ENCODE data around the gene BOC. TPM values are rescaled to one million over a fixed set of nuclear protein-coding genes. Genes with fewer than 3 reads are reported as not detected.

BOC gene
- polyA plus RNA-seq, 2 donors = 26.6 to 29.6 TPM

DNA sequence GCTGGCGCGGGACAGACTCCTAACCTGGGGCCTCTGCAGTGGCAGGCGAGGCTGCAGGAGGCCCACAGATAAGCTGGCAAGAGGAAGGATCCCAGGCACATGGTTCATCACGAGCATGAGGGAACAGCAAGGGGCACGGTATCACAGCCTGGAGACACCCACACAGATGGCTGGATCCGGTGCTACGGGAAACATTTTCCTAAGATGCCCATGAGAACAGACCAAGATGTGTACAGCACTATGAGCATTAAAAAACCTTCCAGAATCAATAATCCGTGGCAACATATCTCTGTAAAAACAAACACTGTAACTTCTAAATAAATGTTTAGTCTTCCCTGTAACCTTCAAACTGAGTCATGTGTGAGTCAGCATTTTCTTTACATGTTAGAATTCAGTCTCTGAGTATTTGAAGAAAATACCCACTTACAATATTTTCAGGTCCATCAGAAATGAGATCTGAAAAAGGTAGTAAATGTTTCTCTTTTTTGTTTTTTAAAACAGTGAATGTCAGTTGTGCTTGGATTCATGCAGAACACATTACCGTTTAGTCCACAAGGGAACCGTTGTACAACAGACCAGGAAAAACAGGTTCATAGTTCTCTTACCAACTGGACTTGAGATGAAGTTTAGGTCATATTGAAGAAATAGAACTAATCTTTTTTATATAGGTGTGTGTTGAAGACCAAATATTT lies 75.9 kb downstream of the BOC start:
- no peak overlapping the region for H3K4me3 ChIP-seq (ENCODE audit: low read depth in 1 of 2, low read length in 2 of 2)
- WGBS, 2 donors = 34 to 47% methylated on average over 10 of the region's 10 CpGs
- H3K27ac ChIP-seq (ENCODE audit: low read depth in 2 of 2, low read length in 1 of 2) = peak overlapping the region; percentile 17 to 40

DNA sequence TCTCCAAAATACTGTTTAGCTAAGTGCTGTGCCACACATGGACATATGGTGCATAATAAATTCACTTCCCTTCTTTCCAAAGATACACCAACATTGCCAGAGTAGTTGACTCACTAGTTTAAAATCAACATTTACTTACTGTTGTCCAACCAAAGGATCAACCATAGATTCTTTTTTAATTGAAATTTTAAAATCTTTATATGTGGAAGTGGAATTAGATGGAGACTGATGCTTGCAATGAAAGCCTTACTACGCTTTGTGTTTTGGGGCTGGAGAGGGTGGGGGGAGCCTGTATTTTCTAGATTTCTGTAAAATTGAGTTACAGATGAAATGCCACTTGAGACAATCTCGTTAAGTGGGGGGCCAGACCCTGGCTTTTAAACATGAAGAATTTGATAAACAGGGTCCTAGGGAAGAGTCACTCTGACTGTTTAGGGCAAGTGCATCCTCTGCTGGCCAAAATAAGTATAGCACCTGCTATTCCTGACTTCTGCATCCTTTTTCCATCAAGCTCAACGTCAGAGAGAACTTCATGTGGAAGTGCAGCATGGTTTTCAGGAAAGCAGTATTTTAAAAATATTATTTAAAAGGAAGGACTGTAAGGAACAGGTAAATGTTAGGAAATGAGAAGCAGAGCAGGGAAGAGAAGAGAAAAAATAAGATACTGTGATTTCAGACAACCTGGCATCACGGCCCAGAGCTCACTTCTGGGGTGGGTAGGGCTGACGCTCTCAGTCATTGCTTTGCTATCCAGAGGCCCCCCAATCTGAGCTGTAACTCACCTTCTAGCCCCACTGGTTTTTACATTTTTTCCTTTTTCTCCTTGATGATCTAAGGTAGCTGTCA lies 76.7 kb downstream of the BOC start:
- no peaks in the 10 kb centered on the region for H3K9me3 ChIP-seq (ENCODE audit: control insufficient read depth in 2 of 2, insufficient read depth in 1 of 2, low read depth in 1 of 2, low read length in 1 of 2)
- peaks cover 2 to 6% of the 10 kb centered on the region in 2 donors for H3K4me1 ChIP-seq (ENCODE audit: control insufficient read depth in 2 of 2, insufficient read depth in 2 of 2, low read length in 1 of 2)
- H3K36me3 ChIP-seq (ENCODE audit: control insufficient read depth in 2 of 2, insufficient read depth in 2 of 2, low read length in 1 of 2) = peaks cover 6 to 9% of the 10 kb centered on the region in 2 donors
- 46 to 54% methylated on average over 5 of the region's 5 CpGs for WGBS, 2 donors
- no peak overlapping the region for H3K27ac ChIP-seq (ENCODE audit: low read depth in 2 of 2, low read length in 1 of 2)
- no peak overlapping the region for H3K4me3 ChIP-seq (ENCODE audit: low read depth in 1 of 2, low read length in 2 of 2)
- no peaks in the 10 kb centered on the region for H3K27me3 ChIP-seq (ENCODE audit: control insufficient read depth in 1 of 2, insufficient read depth in 2 of 2, low read length in 2 of 2)

More for the DNA sequence above, 75.9 kb downstream of the BOC start:
- Histone ChIP-seq H3K36me3 (ENCODE audit: control insufficient read depth in 2 of 2, insufficient read depth in 2 of 2, low read length in 1 of 2) (peaks cover 6 to 9% of the 10 kb centered on the region in 2 donors), H3K4me1 (ENCODE audit: control insufficient read depth in 2 of 2, insufficient read depth in 2 of 2, low read length in 1 of 2) (peaks cover 2 to 6% of the 10 kb centered on the region in 2 donors), H3K27me3 (ENCODE audit: control insufficient read depth in 1 of 2, insufficient read depth in 2 of 2, low read length in 2 of 2) (no peaks in the 10 kb centered on the region), H3K9me3 (ENCODE audit: control insufficient read depth in 2 of 2, insufficient read depth in 1 of 2, low read depth in 1 of 2, low read length in 1 of 2) (no peaks in the 10 kb centered on the region)

DNA sequence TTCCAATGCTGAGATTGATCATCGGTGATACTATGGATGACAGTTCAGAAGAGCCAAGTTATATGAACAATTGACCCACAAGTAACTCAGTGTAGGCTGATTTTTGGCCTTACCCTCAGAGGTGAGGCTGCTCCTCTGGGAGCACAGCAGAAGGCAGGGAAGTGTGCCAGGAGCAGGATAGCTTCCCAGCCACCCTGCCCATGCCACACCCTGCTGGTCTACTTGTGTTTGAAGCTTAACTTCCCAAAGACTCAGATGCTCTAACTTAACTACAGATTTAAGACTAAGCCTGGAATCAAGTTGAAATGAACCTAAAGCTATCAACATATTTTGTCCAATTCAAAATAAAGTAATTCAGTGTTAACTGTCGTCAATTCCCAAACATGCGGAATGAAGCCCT lies 77.5 kb downstream of the BOC start:
- peaks cover 6% of the 10 kb centered on the region in 2 donors for H3K36me3 ChIP-seq (ENCODE audit: control insufficient read depth in 2 of 2, insufficient read depth in 2 of 2, low read length in 1 of 2)
- H3K9me3 ChIP-seq (ENCODE audit: control insufficient read depth in 2 of 2, insufficient read depth in 1 of 2, low read depth in 1 of 2, low read length in 1 of 2) = no peaks in the 10 kb centered on the region
- peaks cover 2 to 6% of the 10 kb centered on the region in 2 donors for H3K4me1 ChIP-seq (ENCODE audit: control insufficient read depth in 2 of 2, insufficient read depth in 2 of 2, low read length in 1 of 2)
- no peak overlapping the region for H3K4me3 ChIP-seq (ENCODE audit: low read depth in 1 of 2, low read length in 2 of 2)
- no peaks in the 10 kb centered on the region for H3K27me3 ChIP-seq (ENCODE audit: control insufficient read depth in 1 of 2, insufficient read depth in 2 of 2, low read length in 2 of 2)
- H3K27ac ChIP-seq (ENCODE audit: low read depth in 2 of 2, low read length in 1 of 2) = peak overlapping the region in 1 of 2 donors; percentile 8
- 65 to 79% methylated on average over 3 of the region's 3 CpGs for WGBS, 2 donors

DNA sequence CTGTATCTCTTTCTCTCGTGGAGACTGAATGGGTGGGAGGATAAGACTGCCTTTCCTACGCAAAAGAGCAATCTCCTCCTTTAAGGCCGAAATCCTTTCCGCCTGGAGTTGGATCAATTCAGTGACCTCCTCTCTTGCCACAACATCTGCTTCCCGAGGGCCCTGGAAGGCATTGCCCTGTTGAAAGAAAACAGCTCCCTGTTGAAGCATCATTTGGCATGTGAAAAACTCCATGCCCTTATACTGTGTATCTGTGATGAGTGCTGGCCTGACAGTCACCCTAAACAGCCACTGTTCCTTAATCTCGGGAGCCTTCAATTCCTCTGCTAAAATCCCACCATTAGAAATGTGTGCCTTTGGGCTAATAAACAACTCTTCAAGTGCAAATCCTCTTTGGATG lies 80.2 kb downstream of the BOC start:
- no peak overlapping the region for H3K27ac ChIP-seq (ENCODE audit: low read depth in 2 of 2, low read length in 1 of 2)
- no peaks in the 10 kb centered on the region for H3K27me3 ChIP-seq (ENCODE audit: control insufficient read depth in 1 of 2, insufficient read depth in 2 of 2, low read length in 2 of 2)
- WGBS, 2 donors = 62 to 64% methylated on average over 6 of the region's 6 CpGs

DNA sequence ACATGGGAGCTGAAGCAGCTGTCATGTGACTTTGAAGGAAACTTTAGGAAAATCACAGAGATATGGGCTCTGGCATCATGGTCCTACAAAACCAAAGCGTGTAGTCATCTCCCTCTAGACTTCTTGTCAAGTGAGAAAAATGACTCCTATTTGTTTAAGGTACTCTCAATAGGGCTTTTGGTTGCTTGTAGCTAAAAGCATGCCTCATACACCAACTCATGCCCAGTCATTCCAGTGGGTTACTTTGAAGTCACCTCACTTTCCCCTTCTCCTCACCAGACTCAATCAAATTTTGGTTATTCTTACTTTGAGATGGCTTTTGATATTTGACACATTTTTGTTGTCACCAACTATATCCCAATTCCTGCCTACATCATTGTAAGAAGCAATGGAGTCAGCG lies 81.6 kb downstream of the BOC start:
- no peaks in the 10 kb centered on the region for H3K27me3 ChIP-seq (ENCODE audit: control insufficient read depth in 1 of 2, insufficient read depth in 2 of 2, low read length in 2 of 2)
- H3K4me1 ChIP-seq (ENCODE audit: control insufficient read depth in 2 of 2, insufficient read depth in 2 of 2, low read length in 1 of 2) = no peaks in the 10 kb centered on the region
- H3K27ac ChIP-seq (ENCODE audit: low read depth in 2 of 2, low read length in 1 of 2) = no peak overlapping the region
- no peaks in the 10 kb centered on the region for H3K9me3 ChIP-seq (ENCODE audit: control insufficient read depth in 2 of 2, insufficient read depth in 1 of 2, low read depth in 1 of 2, low read length in 1 of 2)
- no peak overlapping the region for H3K4me3 ChIP-seq (ENCODE audit: low read depth in 1 of 2, low read length in 2 of 2)
- WGBS, 2 donors = 80 to 93% methylated on average over 2 of the region's 2 CpGs
- H3K36me3 ChIP-seq (ENCODE audit: control insufficient read depth in 2 of 2, insufficient read depth in 2 of 2, low read length in 1 of 2) = no peaks in the 10 kb centered on the region

More for the DNA sequence above, 80.2 kb downstream of the BOC start:
- H3K9me3 ChIP-seq (ENCODE audit: control insufficient read depth in 2 of 2, insufficient read depth in 1 of 2, low read depth in 1 of 2, low read length in 1 of 2) = no peaks in the 10 kb centered on the region
- no peaks in the 10 kb centered on the region for H3K36me3 ChIP-seq (ENCODE audit: control insufficient read depth in 2 of 2, insufficient read depth in 2 of 2, low read length in 1 of 2)
- H3K4me1 ChIP-seq (ENCODE audit: control insufficient read depth in 2 of 2, insufficient read depth in 2 of 2, low read length in 1 of 2) = peaks cover 0 to 2% of the 10 kb centered on the region in 2 donors
- no peak overlapping the region for H3K4me3 ChIP-seq (ENCODE audit: low read depth in 1 of 2, low read length in 2 of 2)

DNA sequence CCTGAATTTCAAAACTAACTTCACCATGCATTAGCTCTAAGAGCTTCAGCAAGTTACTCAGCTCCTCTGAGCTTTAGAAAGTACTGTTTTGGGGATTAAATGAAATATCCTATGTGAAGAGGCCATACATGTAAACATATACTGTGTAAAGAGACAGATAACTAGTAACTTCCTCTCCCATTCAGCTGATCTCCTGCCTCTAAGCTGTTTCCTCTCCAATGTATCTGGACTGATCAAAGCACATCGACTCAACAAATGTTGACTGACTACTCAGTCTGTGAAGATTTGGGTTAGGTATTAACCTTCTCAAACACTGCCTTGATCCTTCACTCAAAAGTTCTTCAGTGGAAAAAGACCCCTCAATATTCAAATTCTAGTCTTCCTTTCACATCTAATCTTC lies 82.0 kb downstream of the BOC start:
- Histone ChIP-seq H3K36me3 (ENCODE audit: control insufficient read depth in 2 of 2, insufficient read depth in 2 of 2, low read length in 1 of 2) (no peaks in the 10 kb centered on the region), H3K9me3 (ENCODE audit: control insufficient read depth in 2 of 2, insufficient read depth in 1 of 2, low read depth in 1 of 2, low read length in 1 of 2) (no peaks in the 10 kb centered on the region), H3K27me3 (ENCODE audit: control insufficient read depth in 1 of 2, insufficient read depth in 2 of 2, low read length in 2 of 2) (no peaks in the 10 kb centered on the region), H3K4me3 (ENCODE audit: low read depth in 1 of 2, low read length in 2 of 2) (no peak overlapping the region), H3K4me1 (ENCODE audit: control insufficient read depth in 2 of 2, insufficient read depth in 2 of 2, low read length in 1 of 2) (no peaks in the 10 kb centered on the region), H3K27ac (ENCODE audit: low read depth in 2 of 2, low read length in 1 of 2) (no peak overlapping the region)
- 50% methylated on average over 1 of the region's 1 CpG for WGBS, 2 donors

DNA sequence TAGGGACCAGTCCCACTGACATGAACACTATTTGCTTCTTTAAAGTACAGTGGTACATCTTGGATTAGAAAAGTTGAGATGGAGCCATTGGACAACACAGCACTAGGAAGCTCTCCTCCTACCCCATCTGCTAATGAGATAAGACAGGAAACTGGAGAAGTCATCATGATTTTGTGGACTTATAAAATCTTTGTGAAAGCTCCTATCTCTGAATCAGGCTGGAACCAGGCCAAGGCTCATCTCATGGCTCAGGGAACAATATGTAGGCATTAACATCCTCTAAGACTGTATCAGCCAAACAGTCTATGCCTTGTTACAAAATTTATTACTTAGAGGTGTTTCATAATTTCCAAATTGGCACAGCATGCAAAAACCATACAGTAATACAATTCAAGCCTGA lies 84.1 kb downstream of the BOC start:
- Histone ChIP-seq H3K4me1 (ENCODE audit: control insufficient read depth in 2 of 2, insufficient read depth in 2 of 2, low read length in 1 of 2) (no peaks in the 10 kb centered on the region), H3K9me3 (ENCODE audit: control insufficient read depth in 2 of 2, insufficient read depth in 1 of 2, low read depth in 1 of 2, low read length in 1 of 2) (no peaks in the 10 kb centered on the region), H3K27me3 (ENCODE audit: control insufficient read depth in 1 of 2, insufficient read depth in 2 of 2, low read length in 2 of 2) (no peaks in the 10 kb centered on the region), H3K27ac (ENCODE audit: low read depth in 2 of 2, low read length in 1 of 2) (no peak overlapping the region), H3K4me3 (ENCODE audit: low read depth in 1 of 2, low read length in 2 of 2) (no peak overlapping the region), H3K36me3 (ENCODE audit: control insufficient read depth in 2 of 2, insufficient read depth in 2 of 2, low read length in 1 of 2) (no peaks in the 10 kb centered on the region)

DNA sequence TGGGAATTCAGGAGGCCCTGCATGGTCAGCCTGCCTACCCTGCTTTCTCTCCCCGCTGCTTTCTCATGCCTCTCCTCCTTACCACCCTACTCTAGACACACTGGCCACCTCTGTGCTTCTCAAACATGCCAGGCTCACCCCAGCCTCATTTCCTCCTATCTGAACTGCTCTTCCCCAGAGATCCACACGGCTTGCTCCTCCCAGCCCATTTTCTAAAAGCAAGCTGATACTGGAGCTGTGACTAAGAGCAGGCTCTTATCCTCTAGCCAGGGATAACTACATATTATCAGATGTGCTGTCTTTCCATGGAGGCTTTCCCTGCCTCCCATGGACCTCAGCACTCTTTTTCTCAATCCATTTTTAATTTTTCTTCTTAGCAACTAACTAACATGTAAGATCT lies 85.9 kb downstream of the BOC start:
- no peak overlapping the region for H3K27ac ChIP-seq (ENCODE audit: low read depth in 2 of 2, low read length in 1 of 2)
- no peaks in the 10 kb centered on the region for H3K4me1 ChIP-seq (ENCODE audit: control insufficient read depth in 2 of 2, insufficient read depth in 2 of 2, low read length in 1 of 2)
- H3K9me3 ChIP-seq (ENCODE audit: control insufficient read depth in 2 of 2, insufficient read depth in 1 of 2, low read depth in 1 of 2, low read length in 1 of 2) = no peaks in the 10 kb centered on the region
- no peaks in the 10 kb centered on the region for H3K36me3 ChIP-seq (ENCODE audit: control insufficient read depth in 2 of 2, insufficient read depth in 2 of 2, low read length in 1 of 2)
- no peaks in the 10 kb centered on the region for H3K27me3 ChIP-seq (ENCODE audit: control insufficient read depth in 1 of 2, insufficient read depth in 2 of 2, low read length in 2 of 2)
- WGBS, 2 donors = 75 to 79% methylated on average over 2 of the region's 2 CpGs
- no peak overlapping the region for H3K4me3 ChIP-seq (ENCODE audit: low read depth in 1 of 2, low read length in 2 of 2)

DNA sequence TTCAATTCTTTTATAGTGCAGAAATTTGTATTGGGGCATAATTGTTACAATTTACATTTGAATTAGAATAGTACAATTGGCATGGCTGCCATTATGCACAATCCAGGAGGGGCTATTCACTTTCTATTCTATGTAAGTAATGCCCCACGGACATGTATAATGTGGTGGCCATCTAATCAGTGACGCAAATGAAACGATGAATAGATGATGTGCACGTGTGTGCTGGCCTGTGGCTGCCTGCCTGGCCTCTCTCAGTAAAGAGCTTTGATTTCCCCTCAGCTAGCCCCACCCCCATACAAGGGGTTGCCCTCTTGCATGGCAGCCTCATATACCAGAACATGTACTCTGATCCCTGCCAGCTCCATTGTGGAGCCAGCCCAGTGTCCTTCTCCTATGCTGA lies 86.5 kb downstream of the BOC start:
- H3K4me3 ChIP-seq (ENCODE audit: low read depth in 1 of 2, low read length in 2 of 2) = no peak overlapping the region
- no peaks in the 10 kb centered on the region for H3K9me3 ChIP-seq (ENCODE audit: control insufficient read depth in 2 of 2, insufficient read depth in 1 of 2, low read depth in 1 of 2, low read length in 1 of 2)
- H3K27ac ChIP-seq (ENCODE audit: low read depth in 2 of 2, low read length in 1 of 2) = no peak overlapping the region
- no peaks in the 10 kb centered on the region for H3K36me3 ChIP-seq (ENCODE audit: control insufficient read depth in 2 of 2, insufficient read depth in 2 of 2, low read length in 1 of 2)
- H3K27me3 ChIP-seq (ENCODE audit: control insufficient read depth in 1 of 2, insufficient read depth in 2 of 2, low read length in 2 of 2) = no peaks in the 10 kb centered on the region
- WGBS, 2 donors = 89 to 90% methylated on average over 4 of the region's 4 CpGs
- H3K4me1 ChIP-seq (ENCODE audit: control insufficient read depth in 2 of 2, insufficient read depth in 2 of 2, low read length in 1 of 2) = no peaks in the 10 kb centered on the region

Data from esophagus (tissue), 2 donors.